NCI-H345 (cell line): ENCODE data around the gene IFI27.
"Not testable (repeated sequence)": the region's sequence is repeated elsewhere in the genome, so short reads cannot be mapped to it uniquely, and the experiment has no call there.

ENCODE experiments used
- DNase-seq: peaks from one replicate; lab custom pipeline; 2025; lab: John Stamatoyannopoulos, UW

The IFI27 gene

DNA sequence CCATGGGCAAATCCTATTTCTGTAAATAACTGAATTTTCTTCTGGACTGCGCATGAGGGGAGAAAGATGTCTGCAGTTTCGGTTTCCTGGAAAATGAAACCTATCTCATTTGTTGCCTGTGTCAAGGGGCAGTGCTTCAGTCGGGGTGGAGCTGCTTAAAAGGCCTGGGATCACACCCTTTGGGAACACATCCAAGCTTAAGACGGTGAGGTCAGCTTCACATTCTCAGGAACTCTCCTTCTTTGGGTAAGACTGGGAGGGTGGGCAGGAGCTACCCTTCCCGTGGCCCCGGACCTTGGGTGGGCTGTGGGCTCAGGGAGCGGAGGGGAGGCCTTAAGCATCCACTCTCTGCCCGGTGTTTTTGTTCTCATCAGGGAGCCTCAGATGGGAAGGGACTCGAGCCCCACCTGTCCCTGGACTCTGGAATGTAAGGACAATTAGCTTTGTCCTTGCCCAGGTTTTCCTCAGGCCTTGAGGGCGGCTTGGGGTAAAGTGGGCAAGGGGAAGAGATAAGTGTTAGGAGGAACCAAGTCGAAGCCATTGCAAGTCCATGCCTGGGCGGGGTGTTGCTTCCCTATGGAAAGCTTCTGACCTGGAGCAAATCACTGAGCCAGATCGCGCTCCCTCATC is at the start of gene IFI27:
TSS of gene IFI27 (plus strand) at position 185 of the 630 bp plus-strand sequence.
- DNase-seq, result no peak

DNA sequence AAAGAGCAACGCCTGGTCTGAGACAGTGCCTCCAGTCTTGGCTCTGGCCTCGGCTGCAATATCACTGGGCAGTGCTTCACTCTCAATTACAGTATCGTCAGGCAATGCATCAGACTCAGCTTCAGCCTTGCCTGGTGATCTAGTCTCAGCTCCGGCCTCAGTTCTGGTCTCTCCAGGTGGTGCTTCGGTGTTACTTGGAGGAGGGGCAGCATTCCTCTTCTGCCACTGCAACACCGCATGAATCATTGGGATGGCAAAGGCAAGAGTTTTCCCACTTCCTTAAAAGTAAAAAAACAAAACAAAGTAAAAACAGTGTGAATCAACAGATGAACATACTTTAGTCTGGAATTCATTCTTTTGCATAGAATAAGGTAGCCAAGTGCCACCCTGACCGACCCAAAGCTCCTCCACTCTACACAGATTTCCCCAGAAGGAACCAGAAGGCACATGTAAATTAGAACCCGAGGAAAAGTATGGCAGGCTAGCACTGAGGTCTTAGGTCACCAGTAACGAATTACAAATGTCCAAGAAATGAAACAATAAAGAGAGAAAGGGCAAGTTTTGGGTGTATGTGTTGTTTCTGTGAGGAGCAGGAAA is 48.1 kb upstream of the IFI27 start:
- no peak for DNase-seq

DNA sequence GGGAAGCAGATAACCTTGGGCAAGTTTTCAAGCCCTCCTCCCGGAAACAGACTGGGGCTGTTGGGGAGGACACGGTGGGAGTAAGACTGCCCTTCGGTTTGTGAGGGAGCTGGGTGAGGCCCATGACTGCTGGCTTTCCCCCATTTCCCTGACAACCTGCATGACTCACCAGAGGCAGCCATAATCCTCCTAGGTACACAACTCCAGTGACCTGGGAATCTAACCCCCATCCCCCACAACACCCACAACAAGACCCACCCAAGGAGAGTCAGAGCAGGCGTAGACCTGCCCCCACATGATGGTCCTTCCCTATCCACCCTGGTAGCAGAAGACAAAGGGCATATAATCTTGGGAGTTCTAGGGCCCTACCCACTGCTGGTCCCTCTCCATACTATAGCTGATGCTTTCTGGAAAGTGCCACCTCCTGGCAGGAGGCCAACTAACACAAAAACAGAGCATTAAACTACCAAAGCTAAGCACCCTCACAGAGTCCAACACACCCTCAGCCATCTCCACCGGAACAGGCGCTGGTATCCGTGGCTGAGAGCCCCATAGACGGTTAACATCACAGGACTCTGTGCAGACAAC is 44.4 kb upstream of the IFI27 start:
- peak; percentile 77 for DNase-seq

DNA sequence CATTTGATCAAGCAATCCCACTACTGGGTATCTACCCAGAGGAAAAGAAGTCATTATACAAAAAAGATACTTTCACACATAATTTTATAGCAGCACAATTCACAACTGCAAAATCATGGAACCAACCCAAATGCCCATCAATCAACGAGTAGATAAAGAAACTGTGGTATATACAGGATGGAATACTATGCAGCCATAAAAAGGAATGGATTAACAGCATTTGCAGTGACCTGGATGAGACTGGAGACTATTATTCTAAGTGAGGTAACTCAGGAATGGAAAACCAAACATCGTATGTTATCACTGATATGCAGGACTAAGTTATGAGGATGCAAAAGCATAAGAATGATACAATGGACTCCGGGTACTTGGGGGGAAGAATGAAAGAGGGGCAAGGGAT is 38.5 kb upstream of the IFI27 start:
- not testable (repeated sequence) for DNase-seq

DNA sequence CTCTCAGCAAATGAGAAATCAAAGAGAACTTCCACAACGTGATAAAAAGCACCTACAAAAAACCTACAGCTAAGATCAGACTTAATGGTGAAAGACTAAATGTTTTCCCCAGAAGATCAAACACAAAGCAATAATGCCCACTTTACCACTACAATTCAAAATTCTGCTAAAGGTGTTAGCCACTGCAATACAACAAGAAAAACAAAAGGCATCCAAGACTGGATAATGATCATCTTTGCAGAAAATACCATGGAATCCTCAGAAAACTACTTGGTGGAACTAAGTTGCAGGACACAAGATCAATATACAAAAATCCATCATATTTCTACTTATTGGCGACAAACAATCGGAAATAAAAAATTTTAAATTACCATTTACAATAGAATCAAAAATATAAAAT is 36.0 kb upstream of the IFI27 start:
- no peak for DNase-seq

DNA sequence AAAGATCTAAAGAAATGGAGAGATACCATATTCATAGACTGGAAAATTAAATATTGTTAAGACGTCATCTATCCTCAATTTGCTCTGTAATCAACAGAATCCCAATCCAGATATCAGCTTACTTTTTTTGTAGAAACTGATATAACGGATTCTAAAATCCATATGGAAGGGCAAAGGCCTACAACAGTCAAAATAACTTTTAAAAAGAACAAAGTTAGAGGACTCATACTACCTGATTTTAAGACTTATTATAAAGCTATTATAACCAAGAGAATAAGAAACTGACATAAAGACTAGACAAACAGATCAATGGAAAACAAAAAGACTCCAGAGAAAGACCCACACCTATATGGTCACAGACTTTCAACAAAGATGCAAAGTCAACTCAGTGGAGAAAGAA is 35.5 kb upstream of the IFI27 start:
- DNase-seq, result no peak

DNA sequence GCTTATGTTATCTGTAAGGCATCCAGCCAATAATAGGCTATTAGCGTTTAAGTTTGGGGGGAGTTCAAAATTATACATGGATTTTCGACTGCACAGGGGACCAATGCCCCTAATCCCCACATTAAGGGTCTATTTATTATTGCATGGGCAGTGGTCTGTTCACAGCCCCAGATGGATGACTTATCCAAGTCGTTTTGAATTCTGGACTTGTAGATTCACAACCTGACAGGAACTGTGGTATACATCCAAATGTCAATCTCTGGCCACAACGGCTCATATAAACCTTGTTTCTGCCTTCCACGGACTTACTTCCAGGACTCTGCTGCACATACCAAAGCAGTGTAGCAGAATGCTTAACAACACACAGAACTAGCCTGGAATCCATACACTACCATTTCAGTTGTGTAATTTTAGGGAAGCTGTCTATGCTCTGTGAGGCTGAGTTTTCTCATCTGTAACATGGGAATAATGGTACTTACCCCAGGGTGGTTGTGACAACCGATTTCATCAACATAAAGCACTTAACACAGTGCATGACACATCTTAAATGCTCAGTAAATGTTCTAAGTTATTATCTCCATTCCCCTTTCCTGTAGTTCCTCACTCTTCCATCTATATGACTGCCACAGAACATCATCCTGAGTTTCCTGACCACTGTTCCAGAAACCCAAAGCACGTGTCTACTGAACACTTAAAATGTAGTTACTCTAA is 33.3 kb upstream of the IFI27 start:
- no peak for DNase-seq

DNA sequence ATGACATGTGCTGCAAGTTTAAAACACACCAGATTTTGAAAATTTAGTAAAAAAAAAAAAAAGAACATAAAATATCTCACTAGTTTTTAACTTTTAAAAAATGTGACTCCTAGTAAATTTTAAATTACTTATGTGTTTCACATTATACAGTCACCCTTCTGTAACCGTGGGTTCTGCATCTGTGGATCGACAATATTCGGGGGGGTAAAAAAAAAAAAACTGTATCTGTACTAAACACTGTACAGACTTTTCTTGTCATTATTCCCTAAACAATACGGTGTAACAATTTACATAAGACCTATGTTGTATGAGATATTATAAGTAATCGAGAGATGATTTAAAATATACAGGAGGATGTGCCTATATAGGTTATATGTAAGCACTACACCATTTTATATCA is 32.7 kb upstream of the IFI27 start:
- no peak for DNase-seq

DNA sequence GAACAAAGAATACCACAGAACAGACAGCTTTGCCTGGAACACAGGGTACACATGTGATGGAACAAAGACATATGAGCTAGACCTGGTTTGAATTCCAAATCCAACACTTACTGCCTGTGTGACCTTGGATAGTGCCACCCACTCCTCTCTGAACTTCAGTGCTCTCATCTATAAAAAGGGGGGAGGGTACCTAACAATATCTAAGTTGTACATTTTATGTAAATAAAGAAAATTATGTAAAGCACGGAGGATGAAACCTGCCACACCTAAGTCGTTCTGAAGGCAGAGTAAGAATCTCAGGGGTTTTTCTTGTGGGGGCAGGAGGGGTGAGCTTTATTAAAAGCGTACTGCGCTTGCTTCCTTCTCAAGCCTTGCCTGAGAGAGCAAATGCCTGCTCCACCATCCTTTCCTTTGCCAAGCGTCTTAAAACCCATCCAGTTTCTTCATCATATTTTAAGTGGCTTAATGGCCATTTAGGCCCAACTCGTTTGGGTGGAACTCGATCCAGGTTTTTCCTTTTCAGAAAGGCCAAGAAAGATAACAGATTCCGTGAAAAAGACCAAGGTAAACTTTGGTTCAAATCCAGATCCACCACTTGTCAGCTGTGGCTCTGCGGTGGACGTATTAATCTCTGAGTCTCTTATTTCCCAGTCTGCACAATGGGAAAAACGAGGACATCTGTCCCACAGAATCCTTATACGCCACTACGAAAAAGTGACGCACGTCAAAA is 30.5 kb upstream of the IFI27 start:
- no peak for DNase-seq

DNA sequence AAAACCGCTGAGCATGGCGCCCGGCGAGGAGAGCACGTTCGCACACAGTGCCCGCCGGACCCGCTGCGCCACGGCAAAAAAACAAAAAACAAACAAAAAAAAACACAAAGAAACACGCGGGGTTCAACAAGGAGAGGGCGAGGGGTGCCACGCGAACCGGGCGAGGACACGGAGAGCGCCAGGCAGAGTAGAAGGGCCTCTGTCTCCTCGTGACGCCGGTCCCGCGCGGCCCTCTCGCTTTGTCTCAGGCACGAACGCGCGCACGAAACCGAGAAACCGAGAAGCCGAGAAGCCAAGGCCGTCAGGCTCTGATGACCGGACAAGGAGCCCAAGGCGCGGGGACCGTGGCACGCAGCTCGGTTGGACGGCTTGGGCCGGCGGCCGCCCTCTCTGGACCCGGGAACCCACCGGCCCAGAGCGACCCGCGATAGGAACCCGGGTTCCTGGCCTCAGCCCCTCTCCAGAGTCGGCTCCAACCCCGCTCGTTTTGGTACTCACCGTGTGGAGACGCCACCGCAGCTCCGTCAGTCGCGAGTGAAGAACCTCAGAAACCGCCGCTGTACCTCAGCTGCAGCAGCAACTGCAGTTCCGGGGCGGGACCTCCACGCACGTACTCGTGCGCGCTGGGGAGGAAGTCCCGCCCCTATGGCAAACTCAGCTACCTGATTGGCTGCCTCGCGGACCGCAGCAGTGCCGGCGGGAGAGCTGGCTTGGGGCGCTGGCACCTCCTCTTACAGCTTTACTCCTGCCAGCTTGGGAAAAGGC is 29.7 kb upstream of the IFI27 start, which contains the start of the genes DDX24 and IFI27L1:
TSS of gene DDX24 (minus strand) at position 582 of the 765 bp plus-strand sequence. CDS start 1,460 bp downstream, outside the sequence.
TSS of gene IFI27L1 (plus strand) at position 690 of the 765 bp plus-strand sequence. CDS start 15,628 bp downstream, outside the sequence.
- DNase-seq, result peak; percentile 97

DNA sequence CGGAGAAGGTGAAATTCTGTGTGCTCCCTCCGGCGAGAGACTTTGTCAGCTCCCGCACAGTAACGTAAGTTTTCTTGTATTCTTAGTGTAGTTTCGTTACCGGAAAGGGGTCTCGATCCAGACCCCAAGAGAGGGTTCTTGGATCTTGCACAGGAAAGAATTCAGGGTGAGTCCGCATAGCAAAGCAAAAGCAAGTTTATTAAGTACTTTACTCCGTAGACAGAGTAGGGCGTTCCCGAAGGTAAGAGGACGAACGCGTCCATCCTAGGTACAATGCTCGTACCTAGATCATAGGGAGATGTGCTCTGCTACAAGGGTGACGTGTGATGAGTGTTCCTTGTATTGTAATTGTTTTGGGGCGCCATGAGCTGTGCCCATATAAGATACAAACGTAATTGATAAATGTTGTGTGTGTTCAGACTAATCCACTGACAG is 29.1 kb upstream of the IFI27 start:
- no peak for DNase-seq

DNA sequence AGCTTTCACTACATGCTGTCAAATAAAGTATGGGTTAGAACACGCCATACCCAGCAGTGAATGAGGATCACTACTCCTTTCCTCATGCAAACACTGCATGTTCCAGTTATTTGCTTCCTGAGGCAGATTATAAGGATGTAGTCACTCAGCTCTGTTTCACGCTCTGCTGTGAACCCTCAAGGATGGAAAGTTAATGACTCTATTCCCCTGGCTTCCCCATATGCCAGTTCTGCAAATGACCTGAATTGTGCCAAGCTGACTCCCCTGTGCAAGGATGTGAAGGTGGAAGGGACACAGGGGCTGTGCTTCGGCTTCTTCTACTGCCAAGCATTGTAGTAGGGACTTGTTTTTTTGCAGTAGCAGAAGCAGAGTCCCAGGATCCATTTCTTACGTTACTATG is 22.6 kb upstream of the IFI27 start:
- DNase-seq, result no peak

DNA sequence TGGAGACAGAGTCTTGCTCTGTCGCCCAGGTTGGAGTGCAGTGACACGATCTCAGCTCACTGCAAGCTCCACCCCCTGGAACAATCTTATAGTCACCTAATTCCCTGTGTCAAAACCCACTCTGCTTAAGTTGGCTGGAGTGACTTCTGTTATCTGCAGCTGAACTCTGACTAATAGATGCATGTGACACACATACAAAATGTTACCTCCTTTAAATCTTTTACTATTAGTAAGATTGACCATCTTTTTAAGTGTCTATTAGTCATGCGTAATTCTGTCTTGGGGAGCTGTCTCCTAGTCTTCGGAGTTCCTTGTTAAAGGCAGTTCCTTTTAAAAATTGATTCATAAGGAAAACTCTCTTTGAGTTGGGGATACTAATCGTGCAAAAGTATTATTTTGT is 22.0 kb upstream of the IFI27 start:
- DNase-seq, result no peak

DNA sequence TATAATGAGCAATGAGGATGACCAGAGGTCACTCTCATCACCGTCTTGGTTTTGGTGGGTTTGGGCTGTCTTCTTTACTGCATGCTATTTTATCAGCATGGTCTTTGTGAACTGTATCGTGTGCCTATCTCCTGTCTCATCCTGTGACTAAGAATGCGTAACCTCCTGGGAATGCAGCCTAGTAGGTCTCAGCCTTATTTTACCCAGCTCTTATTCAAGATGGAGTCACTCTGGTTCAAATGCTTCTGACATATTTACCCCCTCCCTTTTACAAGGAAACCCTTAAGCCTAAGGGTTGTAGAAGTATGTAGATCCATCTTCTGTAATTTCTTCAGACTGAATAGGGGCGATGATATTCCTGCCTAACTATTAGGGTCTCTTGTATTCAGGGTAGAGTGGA is 21.1 kb upstream of the IFI27 start:
- no peak for DNase-seq

DNA sequence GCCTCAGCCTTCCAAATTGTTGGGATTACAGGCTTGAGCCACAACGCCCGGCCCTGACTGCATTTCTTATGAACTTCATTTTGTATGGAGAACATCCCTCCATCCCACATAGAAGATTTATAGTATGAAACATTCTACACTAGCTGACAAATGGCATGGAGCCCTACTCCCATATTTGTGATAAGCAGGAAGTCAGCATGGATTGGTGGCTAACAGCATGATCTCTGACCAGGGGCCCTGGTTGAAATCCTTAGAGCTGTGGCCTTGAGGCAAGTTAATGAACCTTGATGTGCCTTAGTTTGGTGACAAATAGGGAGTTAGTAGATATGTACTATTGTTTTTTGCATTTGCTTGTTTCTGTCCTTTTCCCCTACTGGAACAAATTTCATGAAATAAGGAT is 17.1 kb upstream of the IFI27 start:
- DNase-seq, result no peak

DNA sequence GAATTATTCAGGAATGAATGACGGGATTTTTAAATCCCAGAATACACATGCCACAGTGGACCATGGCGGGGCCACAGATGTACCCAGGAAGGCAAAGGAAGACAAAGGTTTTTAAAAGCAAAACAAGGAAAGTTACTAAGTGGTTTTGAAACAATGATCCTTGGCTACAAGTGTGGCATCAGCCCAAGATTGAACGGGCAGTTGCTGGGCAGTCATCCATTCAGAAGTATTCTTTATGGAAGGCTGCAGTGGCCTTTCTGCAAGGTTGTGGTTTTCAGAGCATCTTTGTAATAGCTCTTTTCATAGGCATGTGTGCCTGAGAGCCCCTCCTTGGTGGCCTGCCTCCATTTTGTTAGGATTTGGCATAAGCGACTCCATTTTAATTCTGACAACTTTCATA is 13.4 kb upstream of the IFI27 start:
- no peak for DNase-seq

DNA sequence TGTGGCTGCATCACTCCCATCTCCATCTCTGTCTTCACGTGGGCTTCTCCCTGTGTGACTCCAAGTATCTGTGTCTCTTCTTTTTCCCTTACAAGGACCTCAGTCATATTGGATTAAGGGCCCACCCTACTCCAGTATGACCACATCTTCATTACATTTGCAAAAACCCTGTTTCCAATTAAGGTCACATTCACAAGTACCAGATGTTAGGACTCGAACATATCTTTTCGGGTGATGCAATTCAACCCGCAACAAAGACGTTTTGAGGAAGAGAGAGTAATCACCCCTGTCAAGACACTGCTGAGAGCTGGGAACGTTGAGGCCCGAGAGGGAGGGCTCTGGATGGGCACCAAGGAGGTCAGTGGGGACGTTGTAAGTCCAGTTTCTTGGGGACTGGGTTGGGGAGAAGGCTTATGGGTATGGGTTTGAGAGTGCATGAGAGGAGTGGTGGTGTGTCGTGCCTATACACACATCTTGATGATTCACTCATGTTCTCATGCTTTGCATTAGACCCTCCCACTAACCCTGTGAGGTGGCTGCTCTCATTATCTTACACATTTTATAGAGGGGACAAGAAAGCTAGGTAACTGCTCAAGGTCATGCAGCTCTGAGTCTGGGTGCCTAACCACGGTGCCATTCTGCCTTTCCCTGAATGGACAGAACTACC is 12.1 kb upstream of the IFI27 start:
- no peak for DNase-seq

DNA sequence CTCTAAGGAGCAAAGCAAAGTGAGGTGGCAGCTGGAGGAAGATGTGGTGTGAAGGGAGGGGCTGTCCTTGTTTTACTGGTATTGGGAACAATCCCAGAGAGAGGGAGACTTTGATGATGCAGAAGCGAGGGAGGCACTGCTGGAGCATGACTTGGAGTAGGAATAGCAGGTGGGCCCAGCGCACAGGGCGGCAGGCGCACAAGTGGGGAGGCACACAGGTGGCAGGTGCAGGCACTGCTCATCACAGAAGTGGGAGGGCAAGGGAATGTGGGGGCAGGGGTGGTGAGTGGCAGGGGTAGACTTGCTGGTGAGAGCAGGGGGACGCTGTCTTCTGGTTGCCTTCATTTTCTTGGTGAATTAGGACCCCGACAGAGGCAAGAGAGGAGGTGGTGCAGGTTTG is 11.5 kb upstream of the IFI27 start:
- DNase-seq, result no peak

DNA sequence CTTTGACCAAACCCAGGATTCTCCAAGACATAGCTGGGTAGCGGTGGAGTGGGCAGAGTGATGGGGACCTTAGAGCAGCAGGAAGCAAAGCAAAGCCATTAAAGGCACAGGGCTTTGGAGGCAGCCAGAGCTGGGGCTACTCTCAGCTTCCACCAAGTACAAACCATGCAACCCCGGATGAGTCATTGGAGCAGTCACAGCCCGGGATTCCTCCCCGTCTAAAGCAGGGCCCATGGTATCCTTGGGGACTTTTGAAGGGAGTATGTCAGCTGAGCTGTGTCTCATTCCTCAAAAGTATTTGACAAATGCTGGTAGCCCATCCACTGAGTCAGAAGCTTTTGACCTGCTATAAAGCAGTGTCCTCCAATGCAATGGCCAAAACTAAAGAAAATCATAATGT is 9.7 kb upstream of the IFI27 start:
- DNase-seq, result no peak

DNA sequence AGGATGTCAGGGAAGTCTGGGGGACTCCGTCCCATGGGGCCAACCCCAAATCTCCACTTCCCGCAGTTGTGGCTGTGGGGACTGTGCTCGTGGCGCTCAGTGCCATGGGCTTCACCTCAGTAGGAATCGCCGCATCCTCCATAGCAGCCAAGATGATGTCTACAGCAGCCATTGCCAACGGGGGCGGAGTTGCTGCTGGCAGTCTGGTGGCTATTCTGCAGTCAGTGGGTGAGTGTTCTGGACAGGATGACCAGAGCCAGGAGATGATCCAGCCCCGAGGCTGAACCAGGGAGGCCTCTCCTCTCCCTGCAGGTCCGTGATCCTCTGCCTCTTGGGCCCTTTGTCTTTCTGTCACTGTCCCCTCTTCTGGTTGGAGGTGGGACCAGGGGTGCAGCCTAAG is 8.8 kb upstream of the IFI27 start:
- no peak for DNase-seq
